HepG2 (cell line): ENCODE data around the gene ZSCAN21. TPM values are rescaled to one million over a fixed set of nuclear protein-coding genes. Genes with fewer than 3 reads are reported as not detected.

ENCODE experiments used
- AHDC1 ChIP-seq: sonication (generic); formaldehyde crosslinking; IDR thresholded peaks from 2 replicates; pipeline ENCODE4 v1.5.1; 2020; ENCODE audit warnings: mild to moderate bottlenecking, missing genetic modification reagents, borderline replicate concordance
- BATF2 ChIP-seq: sonication (generic); formaldehyde crosslinking; IDR thresholded peaks from 2 replicates; pipeline ENCODE4 v1.8.0; 2022; ENCODE audit warnings: mild to moderate bottlenecking, missing genetic modification reagents, moderate library complexity
- DBP ChIP-seq: sonication (generic); formaldehyde crosslinking; IDR thresholded peaks from 2 replicates; pipeline ENCODE4 v1.4.0; 2020; ENCODE audit warnings: missing genetic modification reagents; ENCODE audit errors: not compliant biosample characterization
- HIC2 ChIP-seq: sonication (generic); formaldehyde crosslinking; IDR thresholded peaks from 2 replicates; pipeline ENCODE4 v1.9.0; 2022; ENCODE audit warnings: low read depth, missing genetic modification reagents
- MNT ChIP-seq: fragments of 450-650 bp; IDR thresholded peaks from 2 replicates; pipeline ENCODE4 v1.6.1; 2016
- PAF1 ChIP-seq: IDR thresholded peaks from 2 replicates; pipeline ENCODE4 v1.6.1; 2016; ENCODE audit warnings: missing genetic modification reagents, missing compliant biosample characterization
- RFXAP ChIP-seq: sonication (generic); formaldehyde crosslinking; IDR thresholded peaks from 2 replicates; pipeline ENCODE4 v1.4.0; 2020; ENCODE audit warnings: missing genetic modification reagents, borderline replicate concordance
- SATB2 ChIP-seq: sonication (generic); formaldehyde crosslinking; IDR thresholded peaks from 2 replicates; pipeline ENCODE4 v1.5.0; 2020; ENCODE audit warnings: missing genetic modification reagents
- SP5 ChIP-seq: IDR thresholded peaks from 2 replicates; pipeline ENCODE4 v1.6.1; 2016; ENCODE audit warnings: low read depth, borderline replicate concordance
- TBL1XR1 ChIP-seq: fragments of 150-350 bp; IDR thresholded peaks from 2 replicates; pipeline ENCODE4 v1.6.1; 2014; ENCODE audit warnings: borderline replicate concordance, low read length; ENCODE audit not compliant: partially characterized antibody
- TEAD2 ChIP-seq: sonication (generic); formaldehyde crosslinking; IDR thresholded peaks from 2 replicates; pipeline ENCODE4 v1.9.0; 2021; ENCODE audit warnings: missing genetic modification reagents
- YEATS2 ChIP-seq: sonication (generic); formaldehyde crosslinking; IDR thresholded peaks from 2 replicates; pipeline ENCODE4 v1.4.0; 2020; ENCODE audit warnings: missing genetic modification reagents, borderline replicate concordance
- ZNF232 ChIP-seq: sonication (generic); formaldehyde crosslinking; IDR thresholded peaks from 2 replicates; pipeline ENCODE4 v1.4.0; 2020; ENCODE audit warnings: missing genetic modification reagents, borderline replicate concordance
- ZNF264 ChIP-seq: sonication (generic); formaldehyde crosslinking; IDR thresholded peaks from 2 replicates; pipeline ENCODE4 v1.4.0; 2020; ENCODE audit warnings: missing genetic modification reagents
- ZNF337 ChIP-seq: sonication (generic); formaldehyde crosslinking; IDR thresholded peaks from 2 replicates; pipeline ENCODE4 v1.5.1; 2020; ENCODE audit warnings: missing genetic modification reagents, low read depth, mild to moderate bottlenecking, borderline replicate concordance
- polyA plus RNA-seq, 8 experiments: library from polyadenylated mRNA; depleted of rRNA in 3 of 8; stranded (reverse) in 7 of 8; unstranded in 1 of 8; fragments of >200 nt; fragmentation: Illumina TruSeq in 4 of 8; extraction: Trizol in 4 of 8; gene quantifications; 2 replicates each; pipeline versions ENCODE4 v1.2.1 to v1.2.3, GENCODE V29; 2011 to 2016; ENCODE audit warnings: low read depth in 4 of 8, missing spikeins in 1 of 8, mixed read lengths in 1 of 8; ENCODE audit not compliant: insufficient read depth in 1 of 8
- total RNA-seq, 5 experiments: library from RNA; depleted of rRNA; stranded (reverse); fragments of >200 nt; fragmentation: Illumina TruSeq; extraction: Trizol; gene quantifications; 2 replicates each; pipeline ENCODE4 v1.2.3, GENCODE V29; 2016; ENCODE audit warnings: low read depth in 1 of 5

Gene ZSCAN21
- total and polyA plus RNA-seq, 2 of the 13 experiments (the other 11 are each of a cell fraction or from before 2014, with no cell fraction given): 7.0 to 10.0 TPM

- TF ChIP-seq AHDC1 (CRISPR knock-in tag) (peak; percentile 51; the same call in 1 of the 2 replicates), ZNF232 (no peak; the same call in 1 of the 2 replicates), ZNF264 (no peak), TBL1XR1 (no peak), SATB2 (CRISPR knock-in tag) (no peak), BATF2 (no peak), PAF1 (CRISPR knock-in tag) (no peak), MNT (no peak), ZNF337 (CRISPR knock-in tag) (0 out of 2 replicates have a peak, but pooled peaks have one; percentile 29), DBP (CRISPR knock-in tag) (no peak), RFXAP (CRISPR knock-in tag) (peak; percentile 69; the same call in 1 of the 2 replicates), SP5 (peak; percentile 51; the same call in 1 of the 2 replicates), YEATS2 (CRISPR knock-in tag) (peak; percentile 72; the same call in 1 of the 2 replicates), HIC2 (no peak), TEAD2 (CRISPR knock-in tag) (no peak)
Observed at GRCh38 chr7:100049441-100050291, at the start of gene ZSCAN21 (continued).
